ENCODE data around the gene CCDC167.

CCDC167 gene

GRCh38 chr6:37528541-37528940 is 28.8 kb upstream of the CCDC167 start:
- DNase-seq = no peak

- no peak for DNase-seq
Observed at GRCh38 chr6:37525460-37526357, 26.0 kb upstream of the CCDC167 start.

- no peak for DNase-seq
Observed at GRCh38 chr6:37524970-37525318, 25.3 kb upstream of the CCDC167 start.

GRCh38 chr6:37524025-37524969 is 24.6 kb upstream of the CCDC167 start:
- no peak for DNase-seq

- DNase-seq = no peak
Observed at GRCh38 chr6:37523412-37523811, 23.7 kb upstream of the CCDC167 start.

GRCh38 chr6:37522836-37523235 is 23.1 kb upstream of the CCDC167 start:
- no peak for DNase-seq

GRCh38 chr6:37521674-37522073 is 22.0 kb upstream of the CCDC167 start:
- no peak for DNase-seq

- DNase-seq = no peak
Observed at GRCh38 chr6:37520926-37521325, 21.2 kb upstream of the CCDC167 start.

GRCh38 chr6:37519461-37519860 is 19.8 kb upstream of the CCDC167 start:
- no peak for DNase-seq

- DNase-seq = no peak
Observed at GRCh38 chr6:37518116-37518515, 18.4 kb upstream of the CCDC167 start.

- no peak for DNase-seq
Observed at GRCh38 chr6:37517411-37517812, 17.7 kb upstream of the CCDC167 start.

- no peak for DNase-seq
Observed at GRCh38 chr6:37516920-37517405, 17.3 kb upstream of the CCDC167 start.

GRCh38 chr6:37516076-37516919 is 16.6 kb upstream of the CCDC167 start:
- no peak for DNase-seq

- no peak for DNase-seq
Observed at GRCh38 chr6:37515712-37516075, 16.0 kb upstream of the CCDC167 start.

- no peak for DNase-seq
Observed at GRCh38 chr6:37514837-37515236, 15.1 kb upstream of the CCDC167 start.

GRCh38 chr6:37514321-37514771 is 14.7 kb upstream of the CCDC167 start:
- DNase-seq = no peak

GRCh38 chr6:37513576-37513975 is 13.9 kb upstream of the CCDC167 start:
- DNase-seq = no peak

GRCh38 chr6:37513155-37513554 is 13.5 kb upstream of the CCDC167 start:
- no peak for DNase-seq

GRCh38 chr6:37512400-37513011 is 12.8 kb upstream of the CCDC167 start:
- no peak for DNase-seq

- no peak for DNase-seq
Observed at GRCh38 chr6:37511910-37512399, 12.3 kb upstream of the CCDC167 start.

- no peak for DNase-seq
Observed at GRCh38 chr6:37511201-37511600, 11.5 kb upstream of the CCDC167 start.

All from 8988T (cell line).